ENCODE data around the gene CAPRIN1.

The CAPRIN1 gene, protein sequence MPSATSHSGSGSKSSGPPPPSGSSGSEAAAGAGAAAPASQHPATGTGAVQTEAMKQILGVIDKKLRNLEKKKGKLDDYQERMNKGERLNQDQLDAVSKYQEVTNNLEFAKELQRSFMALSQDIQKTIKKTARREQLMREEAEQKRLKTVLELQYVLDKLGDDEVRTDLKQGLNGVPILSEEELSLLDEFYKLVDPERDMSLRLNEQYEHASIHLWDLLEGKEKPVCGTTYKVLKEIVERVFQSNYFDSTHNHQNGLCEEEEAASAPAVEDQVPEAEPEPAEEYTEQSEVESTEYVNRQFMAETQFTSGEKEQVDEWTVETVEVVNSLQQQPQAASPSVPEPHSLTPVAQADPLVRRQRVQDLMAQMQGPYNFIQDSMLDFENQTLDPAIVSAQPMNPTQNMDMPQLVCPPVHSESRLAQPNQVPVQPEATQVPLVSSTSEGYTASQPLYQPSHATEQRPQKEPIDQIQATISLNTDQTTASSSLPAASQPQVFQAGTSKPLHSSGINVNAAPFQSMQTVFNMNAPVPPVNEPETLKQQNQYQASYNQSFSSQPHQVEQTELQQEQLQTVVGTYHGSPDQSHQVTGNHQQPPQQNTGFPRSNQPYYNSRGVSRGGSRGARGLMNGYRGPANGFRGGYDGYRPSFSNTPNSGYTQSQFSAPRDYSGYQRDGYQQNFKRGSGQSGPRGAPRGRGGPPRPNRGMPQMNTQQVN

DNA sequence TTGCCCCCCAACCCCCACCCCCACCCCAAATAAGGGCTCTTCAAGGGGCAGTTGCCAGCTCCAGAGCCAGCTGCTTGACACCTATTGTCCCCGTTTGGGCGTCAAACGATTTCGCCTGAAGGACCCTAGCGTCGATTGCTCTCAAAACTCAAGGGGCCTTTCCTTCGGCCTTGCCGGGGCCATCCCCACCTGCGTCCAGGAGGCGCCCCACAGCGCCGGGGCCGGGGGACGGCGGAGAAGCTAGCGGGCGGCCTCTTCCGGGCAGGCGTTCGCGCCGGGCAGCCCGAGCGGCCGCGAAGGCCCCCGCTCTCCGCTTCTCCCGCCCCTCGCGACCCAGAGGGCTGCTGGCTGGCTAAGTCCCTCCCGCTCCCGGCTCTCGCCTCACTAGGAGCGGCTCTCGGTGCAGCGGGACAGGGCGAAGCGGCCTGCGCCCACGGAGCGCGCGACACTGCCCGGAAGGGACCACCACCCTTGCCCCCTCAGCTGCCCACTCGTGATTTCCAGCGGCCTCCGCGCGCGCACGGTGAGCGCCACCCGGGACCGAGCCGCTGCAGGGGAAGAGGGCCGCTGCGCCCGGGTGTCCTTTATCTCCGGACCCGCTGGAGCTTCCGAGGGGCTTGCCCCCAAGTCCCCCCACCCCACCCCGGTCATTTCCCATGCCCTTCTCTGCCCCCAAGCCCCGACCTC lies at the start of gene CAPRIN1:
TSS of gene CAPRIN1 (plus strand) at position 383 of the 687 bp plus-strand sequence. CDS start 690 bp downstream, outside the sequence.
- FAIRE-seq: no peak

DNA sequence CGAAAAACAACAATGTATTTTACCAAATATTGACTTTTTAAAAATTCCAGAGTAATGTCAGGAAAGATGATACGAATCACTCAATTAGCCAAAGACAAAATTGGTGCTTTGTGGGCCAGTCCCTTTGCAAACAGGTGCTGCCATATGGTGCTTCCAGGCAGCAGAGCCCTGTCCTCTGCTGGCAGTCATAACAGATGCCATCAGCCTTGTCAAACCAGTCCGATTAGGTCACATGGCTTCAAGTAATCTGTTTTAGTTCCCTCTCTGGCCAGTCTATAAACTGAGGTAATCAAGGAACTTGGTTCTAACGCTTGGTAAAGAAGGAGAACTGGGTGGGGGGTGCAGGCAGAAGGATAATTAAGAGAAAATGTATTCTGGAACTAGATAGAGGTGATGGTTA lies 49.1 kb upstream of the CAPRIN1 start:
- FAIRE-seq: no peak

DNA sequence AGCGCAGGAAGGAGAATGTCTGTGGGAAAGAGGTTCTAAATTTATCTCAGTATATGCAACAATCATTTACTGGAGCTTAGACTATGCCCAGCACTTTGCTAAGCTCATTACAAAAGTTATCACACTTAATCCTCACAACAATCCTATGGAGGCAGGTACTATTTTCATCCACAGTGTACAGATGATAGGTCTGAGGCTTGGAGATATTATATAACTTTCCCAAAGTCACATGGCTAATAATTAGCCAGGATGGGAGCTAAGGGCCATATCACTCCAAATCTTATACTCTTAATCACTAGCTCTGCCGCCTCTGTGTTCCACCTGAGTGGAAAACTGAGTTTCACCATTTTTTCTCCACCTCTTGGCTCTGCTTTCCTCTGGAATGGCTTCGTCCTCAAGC lies 47.3 kb upstream of the CAPRIN1 start:
- no peak for FAIRE-seq

DNA sequence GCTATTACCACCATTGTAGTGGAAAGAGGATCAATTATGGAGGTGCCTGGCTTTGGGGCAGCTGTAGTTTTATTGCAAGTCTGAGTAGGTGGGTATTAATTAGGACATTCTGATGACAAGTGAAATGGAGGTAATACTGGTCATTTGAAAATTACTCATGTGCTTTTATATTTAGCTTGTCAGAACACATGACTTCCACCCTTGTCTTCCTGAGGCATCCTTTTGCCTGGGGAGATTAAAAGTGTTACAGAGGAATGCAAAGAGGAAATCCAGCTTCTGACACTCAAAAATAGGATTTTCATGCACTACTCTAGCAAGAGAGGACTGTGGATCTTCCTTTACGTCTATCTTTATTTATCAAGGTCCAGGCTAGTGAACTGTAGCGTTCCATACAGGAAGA lies 44.7 kb upstream of the CAPRIN1 start:
- no peak for FAIRE-seq

DNA sequence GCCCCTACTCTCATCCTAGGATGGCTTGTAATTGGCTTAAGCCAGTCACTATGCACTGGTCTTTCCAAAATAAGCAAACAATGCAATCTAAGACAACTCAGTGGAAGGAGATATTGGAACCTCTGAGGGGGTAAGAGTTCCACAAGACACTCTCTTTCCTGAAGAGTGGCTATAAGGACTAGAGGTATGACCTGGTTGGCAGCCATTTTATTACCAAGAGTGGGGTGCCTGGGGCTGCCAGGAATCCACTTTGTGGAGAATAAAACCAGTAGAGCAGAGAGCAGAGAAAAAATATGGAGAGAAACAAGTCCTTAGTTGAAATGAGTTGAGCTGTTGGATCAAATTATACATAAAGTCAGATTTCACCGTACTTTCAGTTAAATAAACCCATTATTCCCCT lies 38.8 kb upstream of the CAPRIN1 start:
- no peak for FAIRE-seq

DNA sequence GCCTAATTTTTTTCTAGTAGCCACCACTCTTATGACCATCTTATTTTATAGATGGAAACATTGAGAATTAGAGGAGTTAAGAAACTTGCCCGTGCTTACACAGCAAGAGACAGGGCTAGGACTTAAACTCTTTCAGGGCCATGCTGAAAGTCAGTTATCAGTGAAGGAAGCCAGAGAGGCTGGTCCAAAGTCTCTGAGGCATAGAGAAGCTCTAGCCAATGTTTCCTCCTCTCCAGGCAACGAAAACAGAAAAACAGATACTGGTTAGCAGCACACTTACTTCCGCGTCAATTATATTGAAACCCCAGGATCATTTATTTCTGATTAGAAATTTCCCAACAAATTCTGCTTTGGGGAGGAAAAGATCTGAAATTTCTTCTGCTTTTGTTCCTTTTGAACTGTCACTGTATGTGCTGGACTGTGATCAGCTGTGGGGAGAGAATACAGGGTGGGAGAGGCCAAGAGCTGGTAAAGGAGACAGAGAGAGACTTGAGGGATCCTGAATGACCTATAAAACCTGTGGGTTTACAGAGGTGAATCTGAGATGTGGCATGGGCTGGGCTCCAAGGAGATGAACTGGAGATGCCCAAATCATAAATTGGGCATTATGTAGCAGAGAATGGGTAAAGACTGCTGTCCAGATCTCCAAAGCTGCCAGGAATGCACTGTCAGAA lies 37.5 kb upstream of the CAPRIN1 start:
- no peak for FAIRE-seq

DNA sequence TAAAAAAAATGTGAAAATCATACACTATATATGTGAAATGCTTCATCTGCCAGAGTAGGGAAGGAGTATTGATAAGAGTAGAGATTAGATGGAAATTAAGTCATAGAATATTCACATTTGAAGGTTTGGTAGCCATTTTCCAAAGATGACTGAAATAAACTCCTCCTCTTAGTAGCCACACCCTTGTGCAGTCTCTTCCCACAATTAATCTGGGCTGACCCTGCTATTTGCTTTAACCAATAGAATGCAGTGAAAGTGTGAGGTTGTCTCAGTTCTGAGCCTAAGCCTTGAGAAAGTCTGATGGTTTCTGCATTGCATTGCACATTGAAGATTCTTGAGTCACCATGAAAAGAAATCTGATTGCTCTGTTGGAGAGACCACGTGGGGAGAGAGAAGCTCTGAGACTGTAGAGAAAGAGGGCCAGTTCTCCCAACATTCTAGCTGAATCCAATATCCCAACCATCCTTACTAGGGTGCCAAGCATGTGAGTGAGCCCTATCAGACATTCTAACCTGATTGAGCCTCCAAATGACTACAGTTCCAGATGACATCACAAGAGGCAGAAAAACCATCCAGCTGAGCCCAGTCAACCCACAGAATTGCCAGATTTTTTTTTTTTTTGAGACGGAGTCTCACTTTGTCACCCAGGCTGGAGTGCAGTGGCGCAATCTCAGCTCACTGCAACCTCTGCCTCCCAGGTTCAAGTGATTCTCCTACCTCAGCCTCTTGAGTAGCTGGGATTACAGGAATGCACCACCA lies 29.4 kb upstream of the CAPRIN1 start:
- no peak for FAIRE-seq

DNA sequence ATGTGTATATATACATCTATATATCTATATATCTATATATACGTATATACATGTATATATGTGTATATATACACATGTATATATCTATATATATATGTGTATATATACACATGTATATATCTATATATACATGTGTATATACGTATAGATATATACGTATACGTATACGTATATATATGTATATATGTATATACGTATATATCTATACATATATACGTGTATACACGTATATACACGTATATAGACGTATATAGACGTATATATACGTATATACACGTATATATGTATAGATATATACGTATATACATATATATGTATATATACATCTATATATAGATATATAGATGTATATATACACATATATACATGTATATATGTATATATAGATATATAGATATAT lies 25.1 kb upstream of the CAPRIN1 start:
- peak; percentile 91 for FAIRE-seq

DNA sequence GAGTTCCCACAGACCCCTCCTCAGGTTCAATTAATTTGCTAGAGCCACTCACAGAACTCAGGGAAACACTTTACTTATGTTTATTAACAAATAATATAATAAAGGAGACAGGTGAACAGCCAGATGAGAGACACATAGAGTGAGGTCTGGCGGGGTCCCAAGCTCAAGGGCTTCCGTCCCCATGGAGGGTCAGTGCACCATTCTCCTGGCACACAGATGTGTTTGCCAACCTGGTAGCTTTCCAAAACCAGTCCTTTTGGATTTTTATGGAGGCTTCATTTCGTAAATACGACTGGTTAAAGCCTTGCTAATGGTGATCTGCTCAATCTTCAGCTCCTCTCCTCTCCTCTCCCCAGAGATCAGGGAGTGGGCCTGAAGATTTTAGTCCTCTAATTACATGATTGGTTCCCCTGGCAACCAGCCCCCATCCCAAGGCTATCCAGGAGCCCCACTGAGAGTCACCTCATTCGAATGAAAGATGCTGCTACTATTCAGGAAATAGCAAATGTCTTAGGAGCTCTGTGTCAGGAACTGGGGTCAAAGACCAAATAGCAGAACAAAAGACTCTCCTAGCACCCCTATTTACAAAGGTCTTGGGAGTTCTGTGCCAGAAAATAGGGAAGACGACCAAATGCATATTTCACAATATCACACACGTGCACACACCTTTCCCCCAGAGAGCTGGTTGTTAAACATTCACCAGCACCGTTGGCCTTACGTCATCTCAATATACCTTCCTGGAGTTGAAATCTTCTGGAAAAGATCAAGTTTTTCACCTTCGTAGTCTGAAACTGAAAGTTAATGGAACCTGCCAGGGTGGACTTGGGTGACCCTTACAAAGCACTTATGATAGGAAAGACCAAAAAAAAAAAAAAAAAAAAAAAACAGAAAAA lies 23.8 kb upstream of the CAPRIN1 start:
- FAIRE-seq: no peak

DNA sequence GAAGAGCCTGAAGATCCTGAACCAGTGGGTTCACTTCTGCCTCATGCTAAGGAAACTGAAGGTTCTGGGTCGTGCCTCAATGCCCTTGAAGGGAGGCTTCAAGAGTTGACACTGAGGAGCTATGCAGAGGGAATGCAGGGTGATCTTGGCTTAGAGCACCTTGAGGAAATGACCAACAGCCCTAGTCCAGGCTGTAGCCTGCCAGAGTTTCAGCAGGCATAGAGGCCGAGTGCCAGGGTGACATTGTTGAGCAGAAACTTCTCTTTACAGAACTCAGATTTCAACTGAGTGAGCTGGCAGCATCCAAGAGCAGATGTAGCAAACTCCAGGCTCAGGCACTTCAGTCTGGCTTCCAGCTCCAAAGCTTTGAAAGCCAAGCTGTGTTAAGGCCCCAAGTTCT lies 23.1 kb upstream of the CAPRIN1 start:
- no peak for FAIRE-seq

DNA sequence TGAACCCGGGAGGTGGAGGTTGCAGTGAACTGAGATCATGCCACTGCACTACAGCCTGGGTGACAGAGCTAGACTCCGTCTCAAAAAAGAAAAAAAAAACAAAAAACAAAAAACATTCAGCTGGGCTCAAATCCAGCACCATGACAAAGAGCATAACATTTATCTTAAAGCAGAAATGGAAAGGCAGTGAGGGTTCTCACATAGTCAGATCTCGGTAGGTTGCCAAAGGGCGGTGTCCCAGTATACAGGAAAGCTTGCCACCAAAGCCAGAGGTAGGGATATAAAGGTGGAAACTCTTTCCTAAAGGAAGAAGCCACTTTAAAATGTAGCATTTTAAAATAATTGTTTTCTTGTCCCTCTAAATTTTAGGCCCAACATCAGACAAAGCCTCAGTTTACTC lies 22.4 kb upstream of the CAPRIN1 start:
- no peak for FAIRE-seq

DNA sequence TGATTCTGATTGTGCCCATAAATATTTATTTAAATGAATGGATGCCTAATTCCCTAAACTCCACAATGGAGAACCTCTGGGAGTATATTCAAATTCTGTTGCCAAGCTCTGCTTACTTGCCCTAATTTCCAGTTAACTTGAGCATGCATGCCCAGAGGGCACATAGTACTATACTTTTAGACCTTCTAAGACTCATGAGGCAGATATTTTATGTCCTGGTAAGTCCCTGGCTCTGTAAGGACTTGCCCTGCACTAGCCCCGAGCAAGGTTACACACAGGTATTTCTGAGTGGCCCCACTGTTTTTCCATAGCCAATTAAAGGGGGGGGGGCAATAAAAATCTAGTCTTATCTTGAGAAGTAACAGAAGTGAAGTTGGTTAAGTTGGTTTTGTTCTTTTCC lies 21.1 kb upstream of the CAPRIN1 start:
- no peak for FAIRE-seq

DNA sequence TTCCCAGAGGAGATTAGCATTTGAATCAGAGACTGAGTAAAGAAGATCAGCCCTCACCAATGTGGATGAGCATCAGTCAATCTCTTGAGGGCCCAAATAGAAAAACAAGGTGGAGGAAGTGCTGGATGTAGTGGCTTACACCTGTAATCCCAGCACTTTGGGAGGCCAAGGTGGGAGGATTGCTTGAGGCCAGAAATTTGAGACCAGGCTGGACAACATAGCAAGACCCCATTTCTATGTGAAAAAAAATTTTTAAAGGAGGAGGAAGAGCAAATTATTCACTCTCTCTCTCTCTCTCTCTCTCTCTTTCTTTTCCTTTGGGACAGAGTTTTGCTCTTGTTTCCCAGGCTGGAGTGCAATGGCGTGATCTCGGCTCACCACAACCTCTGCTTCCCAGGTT lies 18.1 kb upstream of the CAPRIN1 start:
- FAIRE-seq: no peak

DNA sequence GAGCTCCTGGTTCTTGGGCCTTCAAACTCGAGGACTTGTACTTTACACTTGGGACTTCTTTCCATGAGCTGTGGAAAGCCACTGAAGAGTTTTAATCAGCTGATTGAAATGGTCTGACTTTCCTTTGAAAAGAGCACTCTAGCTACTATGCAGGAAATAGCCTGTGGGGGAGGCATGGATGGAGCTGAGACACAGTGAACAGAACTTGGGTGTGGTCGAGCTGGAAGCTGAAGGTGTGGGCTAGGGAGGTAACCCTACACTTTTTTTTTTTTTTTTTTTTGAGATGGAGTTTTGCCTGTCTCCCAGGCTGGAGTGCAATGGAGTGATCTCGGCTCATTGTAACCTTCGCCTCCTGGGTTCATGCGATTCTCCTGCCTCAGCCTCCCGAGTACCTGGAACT lies 17.5 kb upstream of the CAPRIN1 start:
- FAIRE-seq: no peak

DNA sequence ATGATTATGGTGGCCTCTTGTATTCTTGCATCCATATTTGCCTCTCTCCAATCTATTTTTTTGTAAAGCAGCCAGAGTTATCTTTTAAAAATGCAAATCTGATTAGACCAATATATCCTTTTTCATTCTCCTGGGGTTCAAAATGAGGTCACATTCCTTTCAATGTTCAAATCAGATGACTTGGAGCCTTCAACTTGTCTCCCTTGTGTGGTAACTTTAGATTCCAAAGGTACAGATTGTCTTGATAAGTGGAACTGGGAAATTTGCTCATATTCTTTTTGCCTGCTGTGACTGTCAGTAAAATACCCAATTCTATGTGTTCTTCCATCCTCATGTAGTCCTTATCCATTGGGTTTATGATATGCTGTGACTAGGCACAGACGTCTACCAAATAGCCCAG lies 15.1 kb upstream of the CAPRIN1 start:
- FAIRE-seq: no peak

DNA sequence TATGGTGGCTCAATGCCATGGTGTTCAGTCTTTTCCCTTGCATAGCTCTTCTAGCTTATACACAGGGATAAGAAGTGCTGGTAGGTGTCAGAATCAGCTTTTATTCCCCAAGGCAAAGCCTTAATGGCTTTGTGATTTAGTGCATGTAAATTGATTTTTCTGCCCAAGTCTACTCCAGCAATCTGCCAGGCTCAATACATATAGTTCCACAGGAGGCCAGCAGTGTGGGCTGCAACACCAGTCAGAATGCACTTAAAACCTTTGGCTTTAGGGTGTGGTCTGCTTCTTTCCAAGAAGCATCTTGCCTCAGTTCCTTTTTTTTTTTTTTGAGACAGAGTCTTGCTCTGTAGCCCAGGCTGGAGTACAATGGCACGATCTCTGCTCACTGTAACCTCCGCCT lies 14.5 kb upstream of the CAPRIN1 start:
- no peak for FAIRE-seq

DNA sequence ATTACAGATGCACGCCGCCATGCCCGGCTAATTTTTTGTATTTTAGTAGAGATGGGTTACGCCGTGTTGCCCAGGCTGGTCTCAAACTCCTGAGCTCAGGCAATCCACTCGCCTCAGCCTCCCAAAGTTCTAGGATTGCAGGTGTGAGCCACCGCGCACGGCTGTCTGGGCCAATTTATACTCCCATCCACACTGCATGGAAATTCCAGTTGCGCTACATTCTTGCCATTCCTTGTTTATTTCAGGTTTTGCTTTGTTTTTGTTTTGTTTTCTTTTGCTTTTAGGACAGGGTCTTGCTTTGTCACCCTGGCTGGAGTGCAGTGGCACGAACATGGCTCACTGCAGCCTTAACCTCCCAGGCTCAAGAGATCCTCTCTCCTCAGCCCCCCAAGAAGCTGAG lies 11.0 kb upstream of the CAPRIN1 start:
- no peak for FAIRE-seq

DNA sequence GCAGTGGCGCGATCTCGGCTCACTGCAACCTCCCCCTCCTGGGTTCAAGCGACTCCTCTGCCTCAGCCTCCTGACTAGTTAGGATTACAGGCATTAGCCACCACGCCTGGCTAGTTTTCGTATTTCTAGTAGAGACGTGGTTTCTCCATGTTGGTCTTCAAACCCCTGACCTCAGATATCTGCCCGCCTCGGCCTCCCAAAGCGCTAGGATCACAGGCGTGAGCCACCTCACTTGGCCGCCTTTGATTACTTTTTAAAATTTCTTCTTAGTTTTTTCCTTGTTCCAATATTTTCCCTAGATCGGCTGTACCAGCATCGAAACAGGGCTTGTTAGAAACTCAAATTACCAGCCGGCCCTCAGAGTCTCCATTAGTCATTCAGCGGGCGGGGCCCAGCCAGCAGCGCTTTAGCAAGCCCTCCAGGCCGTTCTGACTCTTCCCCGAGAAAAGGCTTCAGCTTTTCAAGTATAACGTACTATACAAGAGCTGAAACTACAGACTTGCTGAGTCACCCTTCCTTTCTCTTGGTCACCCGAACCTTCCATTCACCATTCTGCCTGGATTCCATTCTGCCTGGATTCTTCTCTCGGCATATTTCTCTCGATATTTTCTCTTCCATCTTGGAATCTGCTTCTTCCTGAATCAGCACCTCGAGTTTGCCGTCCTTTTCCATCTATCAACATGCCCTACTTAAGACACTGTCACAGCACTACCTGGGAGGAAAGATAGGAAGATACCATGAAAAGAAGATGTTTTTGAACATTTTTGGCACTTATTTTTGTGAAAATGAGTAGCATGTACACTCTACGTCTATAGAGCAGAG lies 6.7 kb upstream of the CAPRIN1 start:
- no peak for FAIRE-seq

DNA sequence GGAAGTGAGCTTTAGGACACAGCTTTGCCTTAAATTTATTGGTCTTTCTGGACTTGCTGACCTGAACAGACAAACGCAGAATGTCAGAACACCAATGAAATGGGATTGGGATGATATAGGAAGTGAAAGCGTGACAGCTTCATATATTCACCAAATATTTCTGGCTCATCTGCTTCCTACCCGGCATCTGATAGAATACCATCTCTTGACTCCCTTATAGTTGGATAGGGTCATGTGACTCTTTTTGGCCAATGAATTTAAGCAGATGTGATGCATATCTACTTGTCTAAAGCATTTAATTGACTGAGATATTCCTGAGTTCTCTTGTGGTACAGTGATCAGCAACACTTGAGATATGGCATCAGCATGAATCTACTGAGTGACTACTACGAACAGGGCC lies 2.5 kb upstream of the CAPRIN1 start:
- no peak for FAIRE-seq

DNA sequence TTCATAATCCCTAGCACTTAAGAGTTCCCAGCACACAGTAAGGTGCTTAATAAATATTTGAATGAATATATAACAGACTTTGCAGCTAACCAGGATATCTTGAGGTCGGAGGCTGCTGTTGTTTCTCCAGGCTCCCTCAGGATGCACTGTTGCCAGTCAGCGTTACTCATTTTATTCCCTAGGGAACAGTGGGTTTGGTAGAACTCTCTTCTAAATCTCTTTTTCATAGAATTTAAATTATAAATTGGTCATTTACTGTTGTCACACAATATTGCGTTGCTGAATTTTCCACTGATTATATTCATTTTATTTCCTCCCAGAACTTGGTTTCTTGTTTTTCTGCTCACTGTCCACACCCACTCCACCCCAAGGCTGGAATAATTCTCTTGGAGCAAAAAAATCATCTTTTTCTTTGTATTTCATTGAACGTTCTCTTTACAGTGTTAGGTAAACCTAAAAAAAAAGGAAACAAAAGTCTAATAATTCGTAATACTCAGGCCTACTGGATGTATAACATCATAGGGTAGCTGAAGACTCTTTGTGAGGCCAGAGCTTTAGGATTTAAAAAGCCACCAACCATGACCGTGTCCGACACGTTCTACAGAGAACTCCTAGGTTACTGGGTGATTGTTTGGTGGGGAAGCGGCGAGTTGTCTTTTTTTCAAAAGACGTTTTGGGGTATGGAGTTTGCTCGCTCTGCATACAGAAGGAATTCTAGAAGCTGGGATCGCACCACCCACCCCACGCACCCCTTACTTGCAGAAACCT lies 766 bp upstream of the CAPRIN1 start:
- no peak for FAIRE-seq
